ENCODE data around the gene CENPX. TPM values are rescaled to one million over a fixed set of nuclear protein-coding genes. Genes with fewer than 3 reads are reported as not detected.

Gene CENPX
- total and polyA plus RNA-seq, 2 of the 13 experiments (the other 11 are each of a cell fraction or from before 2014, with no cell fraction given), result 92.7 to 170 TPM

GRCh38 chr17:82037092-82037888, 14.6 kb upstream of the CENPX start, which contains the start of gene DCXR (continued):
- TF ChIP-seq MED1 (CRISPR knock-in tag; IDR thresholded peaks at IDR 0.05), result peak; percentile 65; the same call in 1 of the 2 replicates
- TF ChIP-seq CSRNP2 (CRISPR knock-in tag; conservative IDR thresholded peaks at IDR 0.05; ENCODE audit: low read depth), result no peak
- no peak for TF ChIP-seq AKNA (CRISPR knock-in tag; IDR thresholded peaks at IDR 0.05; ENCODE audit: borderline replicate concordance)
- no peak for TF ChIP-seq ZFP36 (IDR thresholded peaks at IDR 0.05; ENCODE audit: borderline replicate concordance, low read depth, low read length, partially characterized antibody)
- TF ChIP-seq SALL1 (CRISPR knock-in tag; IDR thresholded peaks at IDR 0.05), result peak; percentile 94
- TF ChIP-seq CREB1 (IDR thresholded peaks at IDR 0.05), result no peak
- TF ChIP-seq CREB1 (CRISPR knock-in tag; IDR thresholded peaks at IDR 0.05), result no peak
- no peak for TF ChIP-seq CC2D1A (CRISPR knock-in tag; IDR thresholded peaks at IDR 0.05)
- TF ChIP-seq ZNF737 (CRISPR knock-in tag; IDR thresholded peaks at IDR 0.05; ENCODE audit: borderline replicate concordance), result no peak
- peak; percentile 92 for TF ChIP-seq MYC (CRISPR knock-in tag; IDR thresholded peaks at IDR 0.05; ENCODE audit: borderline replicate concordance)
- peak; percentile 88; the same call in 1 of the 2 replicates for TF ChIP-seq RNF2 (conservative IDR thresholded peaks at IDR 0.05; ENCODE audit: low read depth)
- peak; percentile 78; the same call in 1 of the 2 replicates for TF ChIP-seq ZNF431 (CRISPR knock-in tag; IDR thresholded peaks at IDR 0.05; ENCODE audit: borderline replicate concordance, low read depth)
- TF ChIP-seq BCL3 (CRISPR knock-in tag; IDR thresholded peaks at IDR 0.05), result peak; percentile 92
- TF ChIP-seq THYN1 (CRISPR knock-in tag; IDR thresholded peaks at IDR 0.05; ENCODE audit: borderline replicate concordance, low read depth), result no peak
- TF ChIP-seq TCF7 (IDR thresholded peaks at IDR 0.05; ENCODE audit: low read depth), result no peak; the same call in 1 of the 2 replicates
- TF ChIP-seq ZNF501 (CRISPR knock-in tag; IDR thresholded peaks at IDR 0.05), result peak; percentile 100
- no peak for TF ChIP-seq ZFP1 (CRISPR knock-in tag; IDR thresholded peaks at IDR 0.05)
- peak; percentile 96 for TF ChIP-seq HNRNPLL (IDR thresholded peaks at IDR 0.05; ENCODE audit: low read depth, low read length, poor library complexity, severe bottlenecking)

Data from HepG2 (cell line).